Psoas muscle (tissue), 8 donors: ENCODE data around the gene AVEN. TPM values are rescaled to one million over a fixed set of nuclear protein-coding genes. Genes with fewer than 3 reads are reported as not detected.

Source experiments
- ATAC-seq, 4 donors: fragments of 200-7000 bp; cut with Tn5 transposase; one replicate each; pipeline ENCODE4 v1.9.1; 2020; ENCODE audit warnings: moderate library complexity in 3 of 4, mild to moderate bottlenecking in 2 of 4
- DNase-seq, 2 donors: peaks; one replicate each; pipeline ENCODE4 v3.0.0-alpha.2; 2020
- H3K27ac ChIP-seq: fragments of 200-600 bp; one replicate; pipeline ENCODE4 v1.8.0; 2022
- H3K27me3 ChIP-seq, 3 donors: fragments of 200-600 bp in 1 of 3; one replicate each; pipeline versions ENCODE4 v1.6.1 to v1.8.0; 2013 to 2022; ENCODE audit warnings: low read length in 2 of 3, mild to moderate bottlenecking in 2 of 3, moderate library complexity in 1 of 3; ENCODE audit not compliant: insufficient read depth in 3 of 3
- H3K36me3 ChIP-seq, 2 donors: fragments of 200-600 bp in 1 of 2; one replicate each; pipeline versions ENCODE4 v1.6.1 to v1.8.0; 2013 to 2022; ENCODE audit warnings: low read depth in 1 of 2, mild to moderate bottlenecking in 1 of 2, moderate library complexity in 1 of 2; ENCODE audit not compliant: insufficient read depth in 1 of 2
- H3K4me1 ChIP-seq: fragments of 200-600 bp; one replicate; pipeline ENCODE4 v1.8.0; 2022
- H3K4me3 ChIP-seq: fragments of 200-600 bp; one replicate; pipeline ENCODE4 v1.8.0; 2022; ENCODE audit warnings: mild to moderate bottlenecking
- H3K9me3 ChIP-seq: fragments of 200-600 bp; one replicate; pipeline ENCODE4 v1.8.0; 2022
- CTCF ChIP-seq: fragments of 200-600 bp; IDR thresholded peaks from one replicate; pipeline ENCODE4 v1.8.0; 2022; ENCODE audit warnings: antibody characterized with exemption
- WGBS, 3 donors: extraction: QIAGEN DNeasy Blood & Tissue Kit; methylation state at CpG; one replicate each; pipeline versions ENCODE4 v1.1.6 to v1.1.7; 2013; 5-methylcytosine and 5-hydroxymethylcytosine counted together
- intact Hi-C, 2 donors: fragments of 100-400 bp; cut with DNase I; formaldehyde crosslinking; loops; one replicate each; pipeline versions ENCODE4 v1.11.0 to v1.14.2; 2022
- polyA plus RNA-seq, 3 donors: library from polyadenylated mRNA; stranded (reverse); fragments of 200-250 nt; gene quantifications; one replicate each; pipeline ENCODE4 v1.2.3, GENCODE V29; 2013
- total RNA-seq, 4 donors: library from RNA; stranded (reverse); fragmentation: NEBNext Ultra II Directional in 2 of 4; extraction: Animal tissue kit (Norgen Biotek cat#: 25700) in 2 of 4; gene quantifications; one replicate each; pipeline versions ENCODE4 v1.2.1 to v1.2.4, GENCODE V29; 2021 to 2023
- donor health status: healthy with polysubstance abuse.
- donor health status: DM: no; HTN: no; CAD: no; lungs with moderate emphysema.
- donor health status: Bipolar disorder and iron deficiency.
- donor health status: healthy.
- donor health status: DM: yes; HTN: yes; CAD: no.
- donor health status: DM: no; HTN: no; CAD: no.
- donor health status: DM: no; HTN: no; CAD: no.
- donor health status: DM: yes; HTN: yes; CAD: no.

Gene AVEN
- total and polyA plus RNA-seq, 7 donors: 17.2 to 30.3 (median 22.3) TPM

- Histone ChIP-seq H3K36me3 (no peaks in the 10 kb centered on the region), H3K4me1 (no peaks in the 10 kb centered on the region), H3K27me3 (no peaks in the 10 kb centered on the region), H3K4me3 (no peak overlapping the region), H3K27ac (no peak overlapping the region), H3K9me3 (no peaks in the 10 kb centered on the region)
- intact Hi-C loops: no loop called here
- 46 to 68% (median 54%) methylated on average over 10 of the region's 10 CpGs for WGBS, 3 donors
- no peak for TF ChIP-seq CTCF
- DNase-seq (no peak), ATAC-seq (peak; percentile 44 to 89 (median 70))
These were observed 83.1 kb downstream of the AVEN start for GRCh38 chr15:33955945-33956344.

- no peak overlapping the region for H3K4me3 ChIP-seq
- TF ChIP-seq CTCF: no peak
- intact Hi-C loops: no loop called here
- ATAC-seq (no peak), DNase-seq (no peak)
- no peaks in the 10 kb centered on the region for H3K27me3 ChIP-seq
- no peak overlapping the region for H3K27ac ChIP-seq
- no peaks in the 10 kb centered on the region for H3K9me3 ChIP-seq
- 63 to 68% (median 67%) methylated on average over 1 of the region's 1 CpG for WGBS, 3 donors
- no peaks in the 10 kb centered on the region for H3K4me1 ChIP-seq
- no peaks in the 10 kb centered on the region for H3K36me3 ChIP-seq
These were observed 92.9 kb downstream of the AVEN start for GRCh38 chr15:33946152-33946551.

GRCh38 chr15:33941279-33942063 lies 97.5 kb downstream of the AVEN start:
- H3K36me3 ChIP-seq: no peaks in the 10 kb centered on the region
- no peak for DNase-seq

GRCh38 chr15:33934921-33935320 lies 104.1 kb downstream of the AVEN start:
- H3K4me1 ChIP-seq: no peaks in the 10 kb centered on the region
- no peak overlapping the region for H3K4me3 ChIP-seq
- DNase-seq (no peak), ATAC-seq (no peak)
- H3K36me3 ChIP-seq: no peaks in the 10 kb centered on the region
- no peak for TF ChIP-seq CTCF
- WGBS, 3 donors: 77 to 79% (median 79%) methylated on average over 5 of the region's 5 CpGs
- no peaks in the 10 kb centered on the region for H3K9me3 ChIP-seq
- intact Hi-C loops: no loop called here
- no peaks in the 10 kb centered on the region for H3K27me3 ChIP-seq
- H3K27ac ChIP-seq: no peak overlapping the region

More at GRCh38 chr15:33941279-33942063, 97.5 kb downstream of the AVEN start:
- Histone ChIP-seq H3K4me1 (no peaks in the 10 kb centered on the region), H3K27me3 (no peaks in the 10 kb centered on the region), H3K4me3 (no peak overlapping the region), H3K9me3 (no peaks in the 10 kb centered on the region), H3K27ac (no peak overlapping the region)
- ATAC-seq: no peak
- intact Hi-C loops: no loop called here
- no peak for TF ChIP-seq CTCF
- 84 to 85% (median 85%) methylated on average over 4 of the region's 4 CpGs for WGBS, 3 donors

GRCh38 chr15:33934396-33934795 lies 104.6 kb downstream of the AVEN start:
- no peaks in the 10 kb centered on the region for H3K9me3 ChIP-seq
- H3K4me1 ChIP-seq: no peaks in the 10 kb centered on the region
- no peak overlapping the region for H3K27ac ChIP-seq
- H3K4me3 ChIP-seq: no peak overlapping the region
- no peaks in the 10 kb centered on the region for H3K27me3 ChIP-seq
- DNase-seq (no peak), ATAC-seq (no peak)
- intact Hi-C loops: no loop called here
- TF ChIP-seq CTCF: no peak
- WGBS, 3 donors: 78 to 86% (median 81%) methylated on average over 3 of the region's 3 CpGs
- no peaks in the 10 kb centered on the region for H3K36me3 ChIP-seq
